HepG2 (cell line): Measurements from ENCODE around the gene DNAL4. TPM values are rescaled to one million over a fixed set of nuclear protein-coding genes. Genes with fewer than 3 reads are reported as not detected.

Experiments used
- ATAC-seq: fragments of 200-7000 bp; cut with Tn5 transposase; 3 replicates; pipeline ENCODE4 v1.9.1; 2020; ENCODE audit warnings: mild to moderate bottlenecking, moderate library complexity
- BruUV-seq: library from RNA; stranded (reverse); fragments of 400-500 nt; replicated peaks from 2 replicates; lab custom pipeline; 2021; lab: Mats Ljungman, UMichigan
- CTCF ChIA-PET: fragments of 300-600 bp; formaldehyde crosslinking; extraction: SDS; loops from one replicate; lab custom pipeline; 2021; ENCODE audit warnings: low total read pairs, inconsistent platforms, low intra/inter-chr PET ratio; lab: Yijun Ruan, JAX
- POLR2A ChIA-PET: fragments of 350-600 bp; sonication (Branson Sonifier 250); formaldehyde crosslinking; loops from one replicate; lab custom pipeline; 2020; ENCODE audit warnings: antibody characterized with exemption, inconsistent platforms; lab: Yijun Ruan, JAX
- DNase-seq: peaks from one replicate; pipeline ENCODE4 v3.0.0-alpha.2; 2015; ENCODE audit warnings: low spot score
- FAIRE-seq: peaks from 3 replicates; lab custom pipeline; 2011; peaks lifted over from hg19 to GRCh38; lab: Jason Lieb, UNC
- H2AFZ ChIP-seq: one replicate; pipeline ENCODE4 v1.6.1; 2011; ENCODE audit warnings: low read length, inconsistent platforms
- H3K27ac ChIP-seq: fragments of 300-600 bp; 3 replicates; pipeline ENCODE4 v1.8.0; 2011; ENCODE audit warnings: mixed run types, mild to moderate bottlenecking, mixed read lengths, low read length, inconsistent platforms; ENCODE audit not compliant: insufficient read depth; ENCODE audit errors: extremely low read length
- H3K27me3 ChIP-seq, 2 experiments: fragments of 200-600 bp in 1 of 2; 2 replicates in 1 of 2; 3 replicates in 1 of 2; pipeline versions ENCODE4 v1.6.0 to v1.8.0; 2011; ENCODE audit warnings: low read length in 2 of 2, mild to moderate bottlenecking in 2 of 2, moderate library complexity in 2 of 2, inconsistent platforms in 1 of 2; ENCODE audit not compliant: insufficient read depth in 2 of 2, control insufficient read depth in 1 of 2
- H3K36me3 ChIP-seq, 2 experiments: fragments of 200-600 bp in 1 of 2; replicated peaks in 1 of 2; 2 replicates in 1 of 2; 3 replicates in 1 of 2; pipeline versions ENCODE4 v1.5.1 to v1.8.0; 2011; ENCODE audit warnings: low read length in 2 of 2, inconsistent platforms in 1 of 2; ENCODE audit not compliant: insufficient read depth in 2 of 2, control insufficient read depth in 1 of 2
- H3K4me1 ChIP-seq: 2 replicates; pipeline ENCODE4 v1.5.1; 2012; ENCODE audit warnings: low read length, inconsistent platforms; ENCODE audit not compliant: insufficient read depth
- H3K4me2 ChIP-seq: 2 replicates; pipeline ENCODE4 v1.6.0; 2011; ENCODE audit warnings: low read depth, low read length, inconsistent platforms
- H3K4me3 ChIP-seq, 3 experiments: fragments of 200-600 bp in 1 of 3; sonication (generic), shearing (Covaris generic) in 1 of 3; replicated peaks in 1 of 3; 2 replicates each; pipeline ENCODE4 v1.5.1; 2011 to 2016; ENCODE audit warnings: low read length in 3 of 3, inconsistent platforms in 2 of 3, low read depth in 2 of 3, mild to moderate bottlenecking in 2 of 3, control low read depth in 1 of 3, mixed read lengths in 1 of 3; ENCODE audit not compliant: insufficient read depth in 1 of 3
- H3K79me2 ChIP-seq: one replicate; pipeline ENCODE4 v1.6.1; 2011; ENCODE audit warnings: low read length, inconsistent platforms; ENCODE audit not compliant: insufficient read depth
- H3K9ac ChIP-seq: 2 replicates; pipeline ENCODE4 v1.6.0; 2011; ENCODE audit warnings: mild to moderate bottlenecking, low read depth, low read length, inconsistent platforms; ENCODE audit not compliant: insufficient read depth
- H3K9me3 ChIP-seq: 2 replicates; pipeline ENCODE4 v1.5.1; 2012; ENCODE audit warnings: mild to moderate bottlenecking, low read length
- H4K20me1 ChIP-seq: 2 replicates; pipeline ENCODE4 v1.6.0; 2011; ENCODE audit warnings: inconsistent platforms, mild to moderate bottlenecking, low read length, moderate library complexity; ENCODE audit not compliant: insufficient read depth
- AGO2 ChIP-seq: fragments of 200-400 bp; formaldehyde crosslinking; optimal IDR thresholded peaks from 2 replicates; pipeline ENCODE3; 2017; ENCODE audit warnings: mild to moderate bottlenecking, low read depth, low read length, moderate library complexity
- ELF3 ChIP-seq: IDR thresholded peaks from 2 replicates; pipeline ENCODE4 v1.6.1; 2016; ENCODE audit warnings: missing genetic modification reagents, missing compliant biosample characterization
- MYC ChIP-seq: sonication (generic); formaldehyde crosslinking; IDR thresholded peaks from 2 replicates; pipeline ENCODE4 v1.9.0; 2021; ENCODE audit warnings: missing genetic modification reagents, borderline replicate concordance
- STAT5B ChIP-seq: sonication (generic); formaldehyde crosslinking; IDR thresholded peaks from 2 replicates; pipeline ENCODE4 v1.4.0; 2020; ENCODE audit warnings: missing genetic modification reagents
- ZNF124 ChIP-seq: sonication (generic); formaldehyde crosslinking; IDR thresholded peaks from 2 replicates; pipeline ENCODE4 v1.4.0; 2020; ENCODE audit warnings: missing genetic modification reagents
- ZNF20 ChIP-seq: sonication (generic); formaldehyde crosslinking; IDR thresholded peaks from 2 replicates; pipeline ENCODE4 v1.4.0; 2020; ENCODE audit warnings: mild to moderate bottlenecking, moderate library complexity, missing genetic modification reagents
- ZNF326 ChIP-seq: sonication (generic); formaldehyde crosslinking; IDR thresholded peaks from 2 replicates; pipeline ENCODE4 v1.4.0; 2020; ENCODE audit warnings: missing genetic modification reagents, borderline replicate concordance
- ZNF382 ChIP-seq: sonication (generic); formaldehyde crosslinking; IDR thresholded peaks from 2 replicates; pipeline ENCODE4 v1.5.0; 2020; ENCODE audit warnings: missing genetic modification reagents, mild to moderate bottlenecking, borderline replicate concordance
- ZNF510 ChIP-seq: sonication (generic); formaldehyde crosslinking; IDR thresholded peaks from 2 replicates; pipeline ENCODE4 v1.4.0; 2020; ENCODE audit warnings: low read depth, mild to moderate bottlenecking, missing genetic modification reagents
- WGBS: methylation state at CpG from one replicate; pipeline ENCODE4 v1.1.6; 2017; ENCODE audit warnings: low lambda C conversion rate; 5-methylcytosine and 5-hydroxymethylcytosine counted together
- in situ Hi-C: cut with HindIII; loops from 2 replicates; pipeline ENCODE4 v1.10.0; 2017; ENCODE audit warnings: low pct_unique_long_range_greater_than_20kb; ENCODE audit not compliant: extremely low pct_ligation_motif_present
- intact Hi-C: fragments of 100-400 bp; cut with micrococcal nuclease; formaldehyde crosslinking; loops from one replicate; pipeline ENCODE4 v1.10.0; 2022; ENCODE audit not compliant: unreplicated experiment
- polyA plus RNA-seq, 8 experiments: library from polyadenylated mRNA; depleted of rRNA in 3 of 8; stranded (reverse) in 7 of 8; unstranded in 1 of 8; fragments of >200 nt; fragmentation: Illumina TruSeq in 4 of 8; extraction: Trizol in 4 of 8; gene quantifications; 2 replicates each; pipeline versions ENCODE4 v1.2.1 to v1.2.3, GENCODE V29; 2011 to 2016; ENCODE audit warnings: low read depth in 4 of 8, missing spikeins in 1 of 8, mixed read lengths in 1 of 8; ENCODE audit not compliant: insufficient read depth in 1 of 8
- total RNA-seq, 5 experiments: library from RNA; depleted of rRNA; stranded (reverse); fragments of >200 nt; fragmentation: Illumina TruSeq; extraction: Trizol; gene quantifications; 2 replicates each; pipeline ENCODE4 v1.2.3, GENCODE V29; 2016; ENCODE audit warnings: low read depth in 1 of 5
- TF ChIP-seq, protein P1 (sequence below): IDR thresholded peaks from 2 replicates; pipeline ENCODE4 v1.6.1; 2016

Gene DNAL4
- total and polyA plus RNA-seq, 2 of the 13 experiments (the other 11 are each of a cell fraction or from before 2014, with no cell fraction given), result 8.0 to 10.7 TPM

- Histone ChIP-seq H3K27ac (no peak overlapping the region), H3K79me2 (no peaks in the 10 kb centered on the region), H3K4me1 (no peaks in the 10 kb centered on the region), H3K27me3 (no peaks in the 10 kb centered on the region), H3K36me3 (no peaks in the 10 kb centered on the region), H4K20me1 (no peaks in the 10 kb centered on the region; the same call in 1 of the 2 replicates), H3K4me2 (no peak overlapping the region), H3K9me3 (no peaks in the 10 kb centered on the region), H3K4me3 (no peak overlapping the region), H2AFZ (no peak overlapping the region), H3K9ac (no peak overlapping the region)
- no TSS peak for BruUV-seq
- in situ Hi-C loops, result no loop called here
- no peak for DNase-seq
- ChIA-PET CTCF (no interaction called here), POLR2A (no interaction called here)
- no peak for TF ChIP-seq ZNF382 (CRISPR knock-in tag)
- TF ChIP-seq ZNF124 (CRISPR knock-in tag), result no peak
- TF ChIP-seq ZNF20 (CRISPR knock-in tag), result no peak
- no peak for TF ChIP-seq STAT5B
- no peak for TF ChIP-seq ZNF510
- TF ChIP-seq, protein P1, sequence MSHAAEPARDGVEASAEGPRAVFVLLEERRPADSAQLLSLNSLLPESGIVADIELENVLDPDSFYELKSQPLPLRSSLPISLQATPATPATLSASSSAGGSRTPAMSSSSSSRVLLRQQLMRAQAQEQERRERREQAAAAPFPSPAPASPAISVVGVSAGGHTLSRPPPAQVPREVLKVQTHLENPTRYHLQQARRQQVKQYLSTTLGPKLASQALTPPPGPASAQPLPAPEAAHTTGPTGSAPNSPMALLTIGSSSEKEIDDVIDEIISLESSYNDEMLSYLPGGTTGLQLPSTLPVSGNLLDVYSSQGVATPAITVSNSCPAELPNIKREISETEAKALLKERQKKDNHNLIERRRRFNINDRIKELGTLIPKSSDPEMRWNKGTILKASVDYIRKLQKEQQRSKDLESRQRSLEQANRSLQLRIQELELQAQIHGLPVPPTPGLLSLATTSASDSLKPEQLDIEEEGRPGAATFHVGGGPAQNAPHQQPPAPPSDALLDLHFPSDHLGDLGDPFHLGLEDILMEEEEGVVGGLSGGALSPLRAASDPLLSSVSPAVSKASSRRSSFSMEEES (CRISPR knock-in tag), result no peak
- no peak for TF ChIP-seq AGO2
- TF ChIP-seq ZNF326 (CRISPR knock-in tag), result no peak
- no peak for TF ChIP-seq MYC (CRISPR knock-in tag)
- TF ChIP-seq ELF3 (CRISPR knock-in tag), result no peak
- no peak for FAIRE-seq
- WGBS, result 86% methylated on average over 13 of the region's 30 CpGs
- intact Hi-C loops, result no loop called here
- ATAC-seq, result no peak; the same call in 2 of the 3 replicates
These were observed 38.3 kb upstream of the DNAL4 start for GRCh38 chr22:38832005-38832978.
